ENCODE results near the gene NOS1AP.

Gene NOS1AP

DNA sequence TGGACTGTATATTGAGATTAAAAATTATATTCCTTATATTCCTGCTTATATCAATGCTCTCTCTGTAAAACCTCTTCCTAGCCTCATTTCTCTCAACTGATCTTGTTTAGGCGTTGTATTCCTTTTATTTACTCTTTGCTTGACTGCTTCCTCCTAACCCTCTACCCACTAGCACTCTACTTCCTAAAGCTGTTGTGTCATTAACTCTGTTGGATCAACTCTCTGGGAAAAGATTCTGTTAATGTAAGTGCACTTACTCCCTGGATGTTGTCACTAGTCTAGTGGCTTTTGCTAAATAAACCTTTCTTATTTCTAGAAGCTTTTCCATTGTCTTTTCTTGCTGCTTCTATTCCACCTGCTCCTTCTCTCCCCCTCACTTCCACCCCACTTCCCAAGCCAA is 300.7 kb downstream of the NOS1AP start:
- no peaks in the 10 kb centered on the region for H3K27me3 ChIP-seq (ENCODE audit: insufficient read depth, insufficient read length)
- peaks cover 8% of the 10 kb centered on the region for H3K4me1 ChIP-seq (ENCODE audit: insufficient read depth, insufficient read length)
- H3K9me3 ChIP-seq (ENCODE audit: insufficient read depth, low read length), result no peaks in the 10 kb centered on the region
- no peak for DNase-seq (ENCODE audit: low read depth, low spot score)
- H3K36me3 ChIP-seq (ENCODE audit: insufficient read depth, insufficient read length, low read length), result peaks cover 19% of the 10 kb centered on the region
- no peak overlapping the region for H3K4me3 ChIP-seq (ENCODE audit: insufficient read length, low read depth)
- H3K9ac ChIP-seq (ENCODE audit: insufficient read length, low read depth), result no peak overlapping the region
- no peak for TF ChIP-seq YY1 (IDR thresholded peaks at IDR 0.05; ENCODE audit: insufficient read depth, insufficient read length)
- no peak for TF ChIP-seq ZNF274 (IDR thresholded peaks at IDR 0.05; ENCODE audit: low read depth, low read length)
- no peak for TF ChIP-seq SUZ12 (IDR thresholded peaks at IDR 0.05; ENCODE audit: extremely low read depth, insufficient read depth, insufficient read length)

DNA sequence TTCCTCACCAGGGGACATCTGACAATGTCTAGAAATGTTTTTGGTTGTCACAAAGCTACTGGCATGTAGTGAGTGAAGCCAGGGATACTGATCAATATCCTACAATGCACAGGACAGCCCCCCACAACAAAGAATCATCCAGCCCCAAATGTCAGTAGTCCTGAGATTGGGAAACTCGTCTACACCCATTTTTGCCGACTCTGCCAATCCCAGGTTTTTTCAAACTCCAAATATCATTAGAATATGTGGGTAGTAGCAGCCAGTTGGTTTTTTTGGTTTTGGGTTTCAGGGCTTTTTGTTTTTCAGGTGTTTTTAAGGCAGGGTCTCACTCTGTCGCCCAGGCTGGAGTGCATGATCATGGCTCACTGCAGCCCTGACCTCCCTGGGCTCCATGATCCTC is 301.2 kb downstream of the NOS1AP start:
- Histone ChIP-seq H3K9me3 (ENCODE audit: insufficient read depth, low read length) (no peaks in the 10 kb centered on the region), H3K9ac (ENCODE audit: insufficient read length, low read depth) (no peak overlapping the region), H3K27me3 (ENCODE audit: insufficient read depth, insufficient read length) (no peaks in the 10 kb centered on the region), H3K4me1 (ENCODE audit: insufficient read depth, insufficient read length) (peaks cover 8% of the 10 kb centered on the region), H3K36me3 (ENCODE audit: insufficient read depth, insufficient read length, low read length) (peaks cover 16% of the 10 kb centered on the region), H3K4me3 (ENCODE audit: insufficient read length, low read depth) (no peak overlapping the region)
- TF ChIP-seq ZNF274 (IDR thresholded peaks at IDR 0.05; ENCODE audit: low read depth, low read length) (no peak), YY1 (IDR thresholded peaks at IDR 0.05; ENCODE audit: insufficient read depth, insufficient read length) (no peak), SUZ12 (IDR thresholded peaks at IDR 0.05; ENCODE audit: extremely low read depth, insufficient read depth, insufficient read length) (no peak)
- DNase-seq (ENCODE audit: low read depth, low spot score), result no peak

- Histone ChIP-seq H3K9me3 (ENCODE audit: insufficient read depth, low read length) (no peaks in the 10 kb centered on the region), H3K4me1 (ENCODE audit: insufficient read depth, insufficient read length) (peaks cover 8% of the 10 kb centered on the region), H3K4me3 (ENCODE audit: insufficient read length, low read depth) (no peak overlapping the region), H3K9ac (ENCODE audit: insufficient read length, low read depth) (no peak overlapping the region), H3K36me3 (ENCODE audit: insufficient read depth, insufficient read length, low read length) (peaks cover 16% of the 10 kb centered on the region), H3K27me3 (ENCODE audit: insufficient read depth, insufficient read length) (no peaks in the 10 kb centered on the region)
- TF ChIP-seq ZNF274 (IDR thresholded peaks at IDR 0.05; ENCODE audit: low read depth, low read length) (no peak), YY1 (IDR thresholded peaks at IDR 0.05; ENCODE audit: insufficient read depth, insufficient read length) (no peak), SUZ12 (IDR thresholded peaks at IDR 0.05; ENCODE audit: extremely low read depth, insufficient read depth, insufficient read length) (no peak)
- no peak for DNase-seq (ENCODE audit: low read depth, low spot score)
These were observed 302.1 kb downstream of the NOS1AP start for GRCh38 chr1:162371611-162372010.

DNA sequence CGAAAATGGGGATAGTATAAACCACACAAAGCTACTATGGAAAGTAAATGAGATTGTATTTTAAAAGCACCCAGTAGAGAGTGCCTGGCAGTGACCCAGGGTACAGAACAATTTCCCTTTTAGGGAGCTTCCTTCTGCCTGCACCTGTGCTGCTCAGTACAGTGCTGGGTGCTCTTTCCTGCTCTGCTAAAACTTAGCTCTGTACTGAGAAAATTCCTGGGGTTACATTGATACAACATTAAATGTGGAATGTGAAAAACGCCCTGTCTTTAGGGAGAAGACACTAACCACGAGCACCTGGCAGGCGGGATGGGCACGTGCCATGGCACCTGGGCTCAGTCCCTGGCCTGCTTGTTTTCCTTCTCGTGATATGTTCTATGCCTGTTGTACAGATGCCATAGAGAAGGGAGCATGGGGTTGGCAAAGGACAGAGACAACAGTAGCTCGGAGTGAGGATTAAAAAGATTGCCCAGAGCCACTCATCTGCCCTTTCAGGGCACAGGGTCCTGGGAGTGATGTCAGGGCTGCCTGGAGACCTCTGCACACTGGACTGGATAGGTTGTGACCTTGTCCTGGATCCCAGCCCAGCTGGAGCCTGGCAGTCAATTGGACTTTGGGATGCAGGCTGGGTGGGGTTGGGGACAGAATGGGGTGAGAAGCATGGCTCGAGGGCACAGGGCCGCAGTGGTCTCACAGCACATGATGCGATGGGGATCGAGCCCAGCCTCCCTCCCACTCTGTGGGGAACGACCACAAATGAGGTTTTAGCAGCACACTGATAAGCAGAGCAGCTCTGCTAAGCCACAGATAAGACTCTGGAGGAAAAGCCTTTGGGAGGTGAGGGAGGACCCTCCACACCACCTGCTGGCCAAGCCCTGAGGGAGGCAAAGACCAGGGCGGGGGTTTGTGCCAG is 302.9 kb downstream of the NOS1AP start:
- H3K9me3 ChIP-seq (ENCODE audit: insufficient read depth, low read length), result no peaks in the 10 kb centered on the region

GRCh38 chr1:162373072-162373427 is 303.6 kb downstream of the NOS1AP start:
- no peaks in the 10 kb centered on the region for H3K9me3 ChIP-seq (ENCODE audit: insufficient read depth, low read length)
- H3K27me3 ChIP-seq (ENCODE audit: insufficient read depth, insufficient read length), result no peaks in the 10 kb centered on the region
- H3K9ac ChIP-seq (ENCODE audit: insufficient read length, low read depth), result no peak overlapping the region
- DNase-seq (ENCODE audit: low read depth, low spot score), result no peak
- peaks cover 8% of the 10 kb centered on the region for H3K4me1 ChIP-seq (ENCODE audit: insufficient read depth, insufficient read length)
- H3K4me3 ChIP-seq (ENCODE audit: insufficient read length, low read depth), result no peak overlapping the region
- TF ChIP-seq YY1 (IDR thresholded peaks at IDR 0.05; ENCODE audit: insufficient read depth, insufficient read length) (no peak), SUZ12 (IDR thresholded peaks at IDR 0.05; ENCODE audit: extremely low read depth, insufficient read depth, insufficient read length) (no peak), ZNF274 (IDR thresholded peaks at IDR 0.05; ENCODE audit: low read depth, low read length) (no peak)
- peaks cover 6% of the 10 kb centered on the region for H3K36me3 ChIP-seq (ENCODE audit: insufficient read depth, insufficient read length, low read length)

More for the DNA sequence above, 302.9 kb downstream of the NOS1AP start:
- Histone ChIP-seq H3K4me1 (ENCODE audit: insufficient read depth, insufficient read length) (peaks cover 8% of the 10 kb centered on the region), H3K36me3 (ENCODE audit: insufficient read depth, insufficient read length, low read length) (peaks cover 9% of the 10 kb centered on the region), H3K9ac (ENCODE audit: insufficient read length, low read depth) (no peak overlapping the region), H3K27me3 (ENCODE audit: insufficient read depth, insufficient read length) (no peaks in the 10 kb centered on the region), H3K4me3 (ENCODE audit: insufficient read length, low read depth) (no peak overlapping the region)
- TF ChIP-seq YY1 (IDR thresholded peaks at IDR 0.05; ENCODE audit: insufficient read depth, insufficient read length) (no peak), ZNF274 (IDR thresholded peaks at IDR 0.05; ENCODE audit: low read depth, low read length) (no peak), SUZ12 (IDR thresholded peaks at IDR 0.05; ENCODE audit: extremely low read depth, insufficient read depth, insufficient read length) (no peak)
- DNase-seq (ENCODE audit: low read depth, low spot score), result no peak

DNA sequence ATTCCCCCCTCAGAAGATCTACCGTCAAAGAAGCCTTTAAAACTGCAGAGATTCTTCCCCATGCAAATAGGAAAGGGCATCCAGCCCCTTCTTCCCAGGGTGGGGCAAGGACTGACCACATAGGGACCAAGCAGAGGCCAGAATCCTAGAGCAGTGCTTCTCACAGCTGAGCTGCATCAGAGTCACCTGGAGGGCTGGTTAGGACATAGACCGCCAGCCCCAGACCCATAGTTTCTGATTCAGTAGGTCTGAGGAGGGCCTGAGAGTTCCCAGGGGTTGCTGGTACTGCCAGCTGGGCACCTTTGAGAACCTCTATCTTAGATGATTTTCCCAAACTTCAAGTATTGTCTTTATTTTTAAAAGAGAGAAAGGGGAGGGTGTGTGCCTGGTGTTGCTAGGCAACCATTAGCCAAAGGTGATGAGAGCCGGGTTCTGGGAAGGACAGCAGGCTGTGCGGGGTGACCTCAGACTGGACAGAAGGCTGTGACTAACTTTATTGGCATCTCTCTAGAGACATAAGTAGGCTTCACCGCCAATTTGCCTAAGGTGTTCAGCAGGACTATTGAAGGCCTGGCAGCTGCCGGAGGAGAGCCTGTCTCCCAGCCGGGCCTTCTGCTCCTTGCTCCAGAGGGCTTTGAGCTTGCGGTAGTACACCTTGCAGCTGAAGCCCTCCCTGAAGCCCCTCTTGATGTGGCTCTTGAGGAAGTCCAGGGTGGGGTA is 304.2 kb downstream of the NOS1AP start:
- Histone ChIP-seq H3K4me3 (ENCODE audit: insufficient read length, low read depth) (no peak overlapping the region), H3K4me1 (ENCODE audit: insufficient read depth, insufficient read length) (peaks cover 8% of the 10 kb centered on the region), H3K9me3 (ENCODE audit: insufficient read depth, low read length) (no peaks in the 10 kb centered on the region), H3K9ac (ENCODE audit: insufficient read length, low read depth) (no peak overlapping the region), H3K36me3 (ENCODE audit: insufficient read depth, insufficient read length, low read length) (peaks cover 6% of the 10 kb centered on the region), H3K27me3 (ENCODE audit: insufficient read depth, insufficient read length) (no peaks in the 10 kb centered on the region)
- TF ChIP-seq SUZ12 (IDR thresholded peaks at IDR 0.05; ENCODE audit: extremely low read depth, insufficient read depth, insufficient read length) (no peak), ZNF274 (IDR thresholded peaks at IDR 0.05; ENCODE audit: low read depth, low read length) (no peak), YY1 (IDR thresholded peaks at IDR 0.05; ENCODE audit: insufficient read depth, insufficient read length) (no peak)
- DNase-seq (ENCODE audit: low read depth, low spot score), result no peak

DNA sequence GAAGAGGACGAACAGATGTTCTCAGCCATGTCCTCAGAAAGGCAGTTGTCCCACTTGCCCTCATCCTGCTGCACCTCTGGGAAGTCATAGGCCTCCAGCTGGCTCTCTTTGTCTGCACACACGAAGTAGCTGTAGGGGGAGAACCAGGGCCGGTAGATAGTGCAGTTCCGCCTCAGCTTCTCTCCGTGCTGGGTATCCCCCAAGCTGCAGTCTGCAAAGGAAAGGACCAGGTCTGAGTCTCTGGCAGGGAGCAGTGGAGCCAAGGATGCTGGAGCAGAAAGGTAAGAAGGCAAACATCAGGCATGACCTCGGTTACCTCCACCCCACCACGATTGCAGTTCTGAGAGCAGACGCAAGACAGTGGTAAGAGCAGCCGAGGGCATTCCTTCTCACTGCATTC is 304.9 kb downstream of the NOS1AP start:
- Histone ChIP-seq H3K4me3 (ENCODE audit: insufficient read length, low read depth) (no peak overlapping the region), H3K27me3 (ENCODE audit: insufficient read depth, insufficient read length) (no peaks in the 10 kb centered on the region), H3K9ac (ENCODE audit: insufficient read length, low read depth) (no peak overlapping the region), H3K36me3 (ENCODE audit: insufficient read depth, insufficient read length, low read length) (peaks cover 5% of the 10 kb centered on the region), H3K4me1 (ENCODE audit: insufficient read depth, insufficient read length) (peaks cover 8% of the 10 kb centered on the region), H3K9me3 (ENCODE audit: insufficient read depth, low read length) (no peaks in the 10 kb centered on the region)
- TF ChIP-seq ZNF274 (IDR thresholded peaks at IDR 0.05; ENCODE audit: low read depth, low read length) (no peak), SUZ12 (IDR thresholded peaks at IDR 0.05; ENCODE audit: extremely low read depth, insufficient read depth, insufficient read length) (no peak)
- no peak for DNase-seq (ENCODE audit: low read depth, low spot score)
